ENCODE results near the gene TRIP11. TPM values are rescaled to one million over a fixed set of nuclear protein-coding genes. Genes with fewer than 3 reads are reported as not detected.

Gene TRIP11
- total RNA-seq, 1 experiment from 2014 or later, result 37.4 TPM

DNA sequence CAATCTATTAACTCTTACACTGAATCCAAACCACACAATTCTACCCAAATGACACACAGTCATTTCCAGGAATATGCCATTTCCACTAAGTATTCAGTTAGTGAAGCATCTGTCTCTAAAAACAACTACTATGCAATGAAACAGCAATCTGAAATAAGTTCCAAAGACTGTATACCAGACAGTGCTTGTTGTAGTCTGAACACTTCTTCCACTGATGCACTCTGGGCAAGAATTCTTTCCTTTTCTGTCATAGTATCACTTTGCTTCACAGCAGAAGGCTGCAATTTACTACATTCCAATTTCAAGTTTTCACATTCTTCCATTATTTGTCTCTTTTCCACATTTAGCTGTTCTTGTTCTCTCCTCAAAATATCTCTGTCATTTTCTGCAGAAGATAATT is 25.8 kb downstream of the TRIP11 start:
- Histone ChIP-seq H3K9me2 (ENCODE audit: insufficient read depth) (no peaks in the 10 kb centered on the region), H4K20me1 (ENCODE audit: insufficient read depth) (no peaks in the 10 kb centered on the region), H3K4me2 (ENCODE audit: low read length) (no peak overlapping the region), H3K9ac (ENCODE audit: low read length) (no peak overlapping the region), H3K4me1 (ENCODE audit: control insufficient read depth in 1 of 2, insufficient read depth in 2 of 2, low read length in 2 of 2) (no peaks in the 10 kb centered on the region), H3K27me3 (ENCODE audit: insufficient read depth, low read length) (no peaks in the 10 kb centered on the region), H3K9me3 (ENCODE audit: control insufficient read depth in 1 of 2, insufficient read depth in 1 of 2, low read depth in 1 of 2, low read length in 2 of 2) (no peaks in the 10 kb centered on the region), H2AFZ (ENCODE audit: low read depth, low read length, poor library complexity, severe bottlenecking) (no peak overlapping the region), H3K27ac (ENCODE audit: low read depth, low read length) (no peak overlapping the region), H3K4me3 (replicated peaks in 1 of 2; ENCODE audit: low read depth in 1 of 2, low read length in 2 of 2) (no peak overlapping the region), H3K36me3 (ENCODE audit: control insufficient read depth in 1 of 2, insufficient read depth in 2 of 2, low read length in 2 of 2) (peaks cover 8 to 15% of the 10 kb centered on the region in 2 experiments), H3K79me2 (ENCODE audit: insufficient read depth, low read length) (no peaks in the 10 kb centered on the region)
- no peak for DNase-seq (ENCODE audit: low read depth, low spot score)
- POLR2A ChIA-PET, result no interaction called here
- TF ChIP-seq ELF1 (IDR thresholded peaks at IDR 0.05; ENCODE audit: borderline replicate concordance, low read depth), result no peak
- TF ChIP-seq SIN3A (IDR thresholded peaks at IDR 0.05; ENCODE audit: low read depth), result no peak
- TF ChIP-seq TCF7L2 (IDR thresholded peaks at IDR 0.05; ENCODE audit: borderline replicate concordance, extremely low read depth, insufficient read depth, insufficient read length), result no peak
- no peak for TF ChIP-seq EGR1 (IDR thresholded peaks at IDR 0.05; ENCODE audit: low read depth)
- no peak for TF ChIP-seq JUND (IDR thresholded peaks at IDR 0.05)
- TF ChIP-seq EZH2 (IDR thresholded peaks at IDR 0.05), result no peak
- TF ChIP-seq RAD21 (IDR thresholded peaks at IDR 0.05; ENCODE audit: low read depth), result no peak
- no peak for TF ChIP-seq CTCF (IDR thresholded peaks at IDR 0.05 in 2 of 3, conservative IDR thresholded peaks at IDR 0.05 in 1 of 3; ENCODE audit: borderline replicate concordance in 1 of 3, insufficient read depth in 1 of 3, low read depth in 2 of 3, low read length in 2 of 3)
- TF ChIP-seq ZFX (IDR thresholded peaks at IDR 0.05), result no peak
- no peak for TF ChIP-seq FOSL1 (IDR thresholded peaks at IDR 0.05; ENCODE audit: low read depth)
- no peak for TF ChIP-seq POLR2AphosphoS5 (IDR thresholded peaks at IDR 0.05; ENCODE audit: low read depth, low read length)
- TF ChIP-seq, protein P1, sequence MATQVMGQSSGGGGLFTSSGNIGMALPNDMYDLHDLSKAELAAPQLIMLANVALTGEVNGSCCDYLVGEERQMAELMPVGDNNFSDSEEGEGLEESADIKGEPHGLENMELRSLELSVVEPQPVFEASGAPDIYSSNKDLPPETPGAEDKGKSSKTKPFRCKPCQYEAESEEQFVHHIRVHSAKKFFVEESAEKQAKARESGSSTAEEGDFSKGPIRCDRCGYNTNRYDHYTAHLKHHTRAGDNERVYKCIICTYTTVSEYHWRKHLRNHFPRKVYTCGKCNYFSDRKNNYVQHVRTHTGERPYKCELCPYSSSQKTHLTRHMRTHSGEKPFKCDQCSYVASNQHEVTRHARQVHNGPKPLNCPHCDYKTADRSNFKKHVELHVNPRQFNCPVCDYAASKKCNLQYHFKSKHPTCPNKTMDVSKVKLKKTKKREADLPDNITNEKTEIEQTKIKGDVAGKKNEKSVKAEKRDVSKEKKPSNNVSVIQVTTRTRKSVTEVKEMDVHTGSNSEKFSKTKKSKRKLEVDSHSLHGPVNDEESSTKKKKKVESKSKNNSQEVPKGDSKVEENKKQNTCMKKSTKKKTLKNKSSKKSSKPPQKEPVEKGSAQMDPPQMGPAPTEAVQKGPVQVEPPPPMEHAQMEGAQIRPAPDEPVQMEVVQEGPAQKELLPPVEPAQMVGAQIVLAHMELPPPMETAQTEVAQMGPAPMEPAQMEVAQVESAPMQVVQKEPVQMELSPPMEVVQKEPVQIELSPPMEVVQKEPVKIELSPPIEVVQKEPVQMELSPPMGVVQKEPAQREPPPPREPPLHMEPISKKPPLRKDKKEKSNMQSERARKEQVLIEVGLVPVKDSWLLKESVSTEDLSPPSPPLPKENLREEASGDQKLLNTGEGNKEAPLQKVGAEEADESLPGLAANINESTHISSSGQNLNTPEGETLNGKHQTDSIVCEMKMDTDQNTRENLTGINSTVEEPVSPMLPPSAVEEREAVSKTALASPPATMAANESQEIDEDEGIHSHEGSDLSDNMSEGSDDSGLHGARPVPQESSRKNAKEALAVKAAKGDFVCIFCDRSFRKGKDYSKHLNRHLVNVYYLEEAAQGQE (IDR thresholded peaks at IDR 0.05; ENCODE audit: low read depth), result no peak
- no peak for TF ChIP-seq CBX3 (IDR thresholded peaks at IDR 0.05; ENCODE audit: low read depth)
- ATAC-seq, result no peak
- RAD21 ChIA-PET (ENCODE audit: low non-redundant PET in 1 of 2, low total read pairs in 2 of 2, uncharacterized antibody in 2 of 2, unreplicated experiment in 2 of 2), result no interaction called here
- BruUV-seq (replicated peaks), result no TSS peak
- CTCF ChIA-PET, result no interaction called here
- intact Hi-C loops (cut with micrococcal nuclease), result no loop called here

Measured in HCT116 (cell line).